LoVo (cell line): ENCODE results near the gene ZNF804B.

Source experiments
- DNase-seq: peaks from one replicate; pipeline ENCODE4 v3.0.0-alpha.2; 2016; ENCODE audit warnings: low spot score

The ZNF804B gene

DNA sequence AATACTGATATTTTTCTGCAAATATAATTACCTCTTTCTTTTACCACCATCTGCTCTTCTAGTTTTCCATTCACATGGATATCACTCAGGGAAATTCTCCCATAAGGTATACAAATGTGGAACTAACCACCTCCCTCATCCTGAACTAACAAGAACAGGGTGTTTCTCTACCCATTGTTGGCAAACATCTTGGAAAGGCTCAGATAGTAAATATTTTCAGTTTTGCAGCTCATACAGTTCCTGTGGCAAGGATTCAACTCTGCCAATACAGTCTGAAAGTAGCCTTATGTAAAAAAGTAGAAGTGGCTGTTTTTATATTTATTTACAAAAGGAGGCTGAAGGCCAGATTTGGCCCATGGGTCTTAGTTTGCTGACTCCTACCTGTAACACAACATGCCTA lies 549.0 kb downstream of the ZNF804B start:
- no peak for DNase-seq

DNA sequence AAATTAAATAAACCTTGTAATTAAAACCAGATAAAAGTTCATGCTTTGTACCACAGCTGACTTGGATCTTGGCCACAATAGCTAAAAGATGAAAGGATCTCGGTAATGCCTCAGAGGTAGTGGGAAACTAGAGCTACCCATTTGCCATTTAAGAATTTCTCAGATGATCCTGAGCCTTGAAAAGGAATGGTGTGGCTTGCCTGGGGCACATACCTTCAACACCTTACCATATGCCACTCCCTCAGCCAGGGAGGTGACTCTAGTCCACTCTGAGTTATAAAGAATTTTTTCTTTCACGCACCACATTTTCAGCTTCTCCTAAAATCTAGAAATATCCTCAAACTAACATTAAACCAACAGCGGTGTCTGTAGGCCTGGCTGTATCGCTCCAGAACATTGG lies 552.4 kb downstream of the ZNF804B start:
- DNase-seq: no peak

DNA sequence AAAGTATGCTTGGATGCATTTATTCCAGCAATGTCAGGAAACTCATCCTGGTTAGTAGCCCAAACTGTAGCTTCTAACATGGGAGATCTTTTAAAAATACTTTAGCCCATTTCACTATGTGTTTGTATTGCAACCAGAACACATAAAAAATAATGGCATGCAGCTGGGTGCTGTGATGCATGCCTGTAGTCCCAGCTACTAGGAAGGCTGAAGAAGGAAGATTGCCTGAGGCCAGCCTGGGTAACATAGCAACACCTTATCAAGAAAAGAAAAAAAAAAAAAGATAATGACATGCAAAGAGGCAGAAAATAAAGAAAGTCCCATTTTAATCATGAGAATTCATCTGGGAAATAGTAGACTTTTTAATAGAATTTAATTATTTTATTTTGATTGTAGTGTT lies 553.1 kb downstream of the ZNF804B start:
- no peak for DNase-seq

DNA sequence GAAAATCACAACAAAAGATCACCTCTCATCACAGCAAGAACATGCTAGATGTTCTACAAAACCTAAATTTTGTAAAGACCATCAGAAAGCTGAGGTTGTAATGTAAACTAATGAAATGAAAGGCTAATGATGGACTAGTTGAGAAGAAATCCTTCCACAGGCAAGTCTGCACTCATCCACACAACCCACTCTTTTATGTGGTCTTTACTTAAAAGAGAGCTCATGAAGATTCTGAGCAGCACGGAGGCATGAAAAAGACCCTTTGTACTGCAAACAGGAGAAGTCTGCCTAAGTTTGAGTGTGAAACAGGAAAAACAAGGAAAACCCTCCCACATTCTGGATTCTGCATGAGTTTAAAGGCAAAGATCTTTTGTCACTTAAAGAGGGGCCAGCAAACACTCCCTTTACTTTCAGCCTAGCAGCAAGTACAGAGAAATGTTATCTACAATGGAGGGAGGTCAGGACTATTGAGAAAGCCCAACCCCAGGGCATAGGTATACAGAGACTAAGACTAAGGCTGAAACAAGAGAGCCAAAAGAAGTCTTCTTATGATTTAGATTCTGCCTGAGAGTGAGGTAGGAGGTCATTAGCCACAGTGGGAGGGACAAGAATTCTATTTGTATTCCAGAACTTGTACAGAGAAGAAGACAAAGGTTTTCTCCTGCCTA lies 557.2 kb downstream of the ZNF804B start:
- no peak for DNase-seq

DNA sequence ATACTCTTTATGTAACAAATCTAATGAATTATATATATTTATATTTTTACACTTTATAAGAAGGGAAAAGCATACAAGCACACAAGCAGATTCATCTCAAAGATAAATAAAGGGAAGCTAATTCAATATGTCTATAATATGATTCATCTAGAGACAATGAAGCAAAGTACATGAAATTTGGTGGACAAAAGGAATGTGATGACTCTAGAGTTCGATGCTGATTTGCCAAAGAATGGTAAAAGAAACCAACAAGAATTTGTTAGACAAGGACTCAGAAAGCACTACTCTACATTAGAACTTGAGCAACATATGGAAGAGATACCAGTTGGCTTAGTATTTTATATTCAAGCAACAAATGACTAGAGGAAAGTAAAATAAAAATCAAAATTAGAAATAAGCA lies 572.5 kb downstream of the ZNF804B start:
- DNase-seq: no peak

DNA sequence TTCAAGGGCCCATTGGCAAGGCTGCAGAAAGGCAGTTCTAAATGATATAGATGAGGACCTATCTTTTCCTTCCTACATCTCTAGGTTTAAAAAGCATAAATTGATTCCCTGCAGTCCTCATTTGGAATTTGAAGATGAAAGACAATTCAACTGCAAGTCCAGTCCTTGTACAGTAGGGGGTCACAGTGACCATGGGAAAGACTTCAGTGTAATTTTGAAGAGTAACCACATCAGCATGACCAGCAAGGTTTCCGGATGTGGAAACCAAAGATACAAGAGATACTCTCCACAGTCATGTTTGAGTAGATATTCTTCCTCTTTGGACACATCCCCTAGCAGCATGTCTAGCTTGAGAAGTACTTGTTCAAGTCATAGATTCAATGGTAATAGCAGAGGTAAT lies 575.3 kb downstream of the ZNF804B start:
- no peak for DNase-seq

DNA sequence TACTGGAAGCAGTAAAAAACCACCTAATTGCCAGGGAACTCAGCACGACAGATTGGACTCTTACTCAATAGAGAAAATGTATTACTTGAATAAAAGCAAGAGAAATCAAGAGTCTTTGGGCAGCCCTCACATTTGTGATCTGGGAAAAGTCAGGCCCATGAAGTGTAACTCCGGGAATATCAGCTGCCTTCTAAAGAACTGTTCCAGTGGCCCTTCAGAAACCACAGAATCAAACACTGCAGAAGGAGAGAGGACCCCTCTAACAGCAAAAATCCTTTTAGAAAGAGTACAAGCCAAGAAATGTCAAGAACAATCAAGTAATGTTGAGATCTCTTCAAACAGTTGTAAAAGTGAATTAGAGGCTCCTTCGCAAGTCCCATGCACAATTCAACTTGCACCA lies 576.0 kb downstream of the ZNF804B start:
- no peak for DNase-seq

DNA sequence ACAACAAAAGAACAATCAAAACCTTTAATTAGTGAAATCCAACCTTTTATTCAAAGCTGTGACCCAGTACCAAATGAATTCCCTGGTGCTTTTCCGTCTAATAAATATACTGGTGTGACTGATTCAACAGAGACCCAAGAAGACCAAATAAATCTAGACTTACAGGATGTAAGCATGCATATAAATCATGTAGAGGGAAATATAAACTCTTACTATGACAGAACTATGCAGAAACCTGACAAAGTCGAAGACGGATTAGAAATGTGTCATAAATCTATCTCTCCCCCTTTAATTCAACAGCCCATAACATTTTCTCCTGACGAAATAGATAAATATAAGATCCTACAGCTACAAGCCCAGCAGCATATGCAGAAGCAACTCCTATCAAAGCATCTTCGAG lies 576.6 kb downstream of the ZNF804B start:
- DNase-seq: no peak

DNA sequence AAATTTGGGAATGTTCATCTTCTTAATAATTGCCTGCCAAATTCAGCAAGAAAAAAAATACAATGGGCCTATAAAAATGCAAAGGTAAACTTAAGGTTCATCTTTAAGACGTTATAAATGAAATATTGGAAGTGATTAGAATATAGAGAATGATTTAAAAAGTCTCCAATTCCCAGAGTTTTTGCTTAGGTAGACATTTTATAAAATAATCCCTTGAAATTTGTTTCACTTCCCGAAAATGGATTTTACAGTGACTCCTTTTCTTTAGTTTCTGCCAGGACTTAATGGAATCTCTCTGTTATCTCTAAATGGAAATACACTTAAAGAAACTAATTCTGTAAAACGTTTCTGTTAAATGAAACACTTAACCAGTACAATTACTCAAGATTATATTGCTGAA lies 580.2 kb downstream of the ZNF804B start:
- no peak for DNase-seq

DNA sequence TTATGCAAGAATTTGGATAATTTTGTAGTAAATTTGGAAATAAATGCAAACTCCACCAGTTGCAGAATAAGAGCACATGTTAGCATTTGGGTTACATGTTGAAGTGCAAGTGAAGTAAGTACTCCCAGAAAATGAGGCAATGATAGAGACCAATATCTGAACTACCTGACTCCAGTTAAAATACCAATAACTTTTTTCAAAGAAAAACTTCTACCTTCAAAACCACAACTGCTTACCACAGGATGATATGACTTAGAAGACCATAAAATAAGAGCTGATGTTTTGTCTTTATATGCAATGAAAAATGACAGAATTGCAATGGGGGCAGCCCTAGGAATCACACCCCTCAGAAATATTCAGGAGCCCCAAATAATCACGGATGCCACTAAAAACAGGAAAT lies 597.6 kb downstream of the ZNF804B start:
- no peak for DNase-seq

DNA sequence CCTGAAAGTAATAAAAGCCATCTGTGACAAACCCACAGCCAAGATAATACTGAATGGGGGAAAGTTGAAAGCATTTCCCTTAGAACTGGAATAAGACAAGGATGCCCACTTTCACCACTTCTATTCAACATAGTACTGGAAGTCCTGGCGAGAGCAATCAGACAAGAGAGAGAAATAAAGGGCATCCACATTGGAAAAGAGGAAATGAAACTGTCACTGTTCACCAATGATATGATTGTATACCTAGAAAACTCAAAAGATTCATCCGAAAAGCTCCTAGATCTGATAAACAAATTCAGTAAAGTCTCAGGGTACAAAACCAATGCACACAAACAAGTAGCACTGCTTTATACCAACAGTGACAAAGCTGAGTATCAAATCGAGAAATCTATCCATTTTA lies 617.7 kb downstream of the ZNF804B start:
- no peak for DNase-seq

DNA sequence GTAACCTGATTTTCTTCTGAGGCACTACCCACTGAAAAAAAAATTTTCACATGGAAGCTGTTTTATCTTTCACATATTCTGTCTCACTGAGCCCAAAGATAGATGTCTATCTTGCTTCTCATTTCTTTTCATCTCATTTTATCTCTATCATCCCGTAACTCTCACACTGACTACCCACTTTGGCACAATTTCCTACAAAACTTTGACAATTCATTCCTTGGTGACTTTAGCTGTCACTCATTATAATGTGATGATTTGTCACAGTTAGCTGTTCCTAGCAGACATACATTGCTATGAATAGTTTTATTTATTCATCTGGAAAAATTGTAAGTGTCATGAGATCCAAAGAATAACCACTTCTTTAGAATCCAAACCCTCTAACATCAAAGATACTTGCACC lies 625.9 kb downstream of the ZNF804B start:
- no peak for DNase-seq
